Stimulated activated CD4-positive, alpha-beta T cell treated with anti-CD3 and anti-CD28 coated beads, Interleukin-2, amount 100 ng/mL, for 4 hours (primary cell): ENCODE results near the gene MBNL1.
"Not testable (repeated sequence)": the region's sequence is repeated elsewhere in the genome, so short reads cannot be mapped to it uniquely, and the experiment has no call there.

Experiments used
- DNase-seq: peaks from one replicate; pipeline ENCODE4 v3.0.0-alpha.2; 2020; ENCODE audit warnings: low read depth

MBNL1 gene

GRCh38 chr3:152350139-152350538 lies 81.4 kb downstream of the MBNL1 start:
- no peak for DNase-seq

- no peak for DNase-seq
Measured at GRCh38 chr3:152350776-152351175, 82.0 kb downstream of the MBNL1 start.

GRCh38 chr3:152352554-152352953 lies 83.8 kb downstream of the MBNL1 start:
- DNase-seq, result no peak

GRCh38 chr3:152353578-152353977 lies 84.8 kb downstream of the MBNL1 start:
- no peak for DNase-seq

GRCh38 chr3:152355744-152356665 lies 87.3 kb downstream of the MBNL1 start:
- DNase-seq, result no peak

- DNase-seq, result no peak
Measured at GRCh38 chr3:152356870-152357276, 88.1 kb downstream of the MBNL1 start.

- DNase-seq, result no peak
Measured at GRCh38 chr3:152357587-152357986, 88.9 kb downstream of the MBNL1 start.

GRCh38 chr3:152359385-152360248 lies 90.9 kb downstream of the MBNL1 start:
- no peak for DNase-seq

GRCh38 chr3:152360302-152360701 lies 91.6 kb downstream of the MBNL1 start:
- DNase-seq, result no peak

GRCh38 chr3:152360966-152361365 lies 92.2 kb downstream of the MBNL1 start:
- DNase-seq, result no peak

GRCh38 chr3:152362086-152362485 lies 93.4 kb downstream of the MBNL1 start:
- no peak for DNase-seq

- DNase-seq, result no peak
Measured at GRCh38 chr3:152364237-152364636, 95.5 kb downstream of the MBNL1 start.

- DNase-seq, result no peak
Measured at GRCh38 chr3:152365126-152365525, 96.4 kb downstream of the MBNL1 start.

GRCh38 chr3:152365766-152366593 lies 97.3 kb downstream of the MBNL1 start:
- DNase-seq, result no peak

GRCh38 chr3:152367192-152367591 lies 98.5 kb downstream of the MBNL1 start:
- not testable (repeated sequence) for DNase-seq

GRCh38 chr3:152372633-152373032 lies 103.9 kb downstream of the MBNL1 start:
- not testable (repeated sequence) for DNase-seq

- no peak for DNase-seq
Measured at GRCh38 chr3:152373379-152373778, 104.7 kb downstream of the MBNL1 start.

GRCh38 chr3:152374262-152374990 lies 105.7 kb downstream of the MBNL1 start:
- no peak for DNase-seq

- no peak for DNase-seq
Measured at GRCh38 chr3:152375546-152375945, 106.8 kb downstream of the MBNL1 start.

- no peak for DNase-seq
Measured at GRCh38 chr3:152376351-152377183, 107.8 kb downstream of the MBNL1 start.
